Measurements from ENCODE around the gene CACNA1A.

GRCh38 chr19:13256918-13257317, 249.4 kb downstream of the CACNA1A start:
- no peak for TF ChIP-seq CTCF (IDR thresholded peaks at IDR 0.05; ENCODE audit: low read length)
- no peak for TF ChIP-seq EZH2 (optimal IDR thresholded peaks at IDR 0.05; ENCODE audit: low read depth, low read length)
- no peak for TF ChIP-seq EZH2phosphoT487 (IDR thresholded peaks at IDR 0.05; ENCODE audit: low read length)

All from MM.1S (cell line).